H9 (cell line): ENCODE data around the gene WDR70. TPM values are rescaled to one million over a fixed set of nuclear protein-coding genes. Genes with fewer than 3 reads are reported as not detected.

Source experiments
- DNase-seq: peaks from one replicate; pipeline ENCODE4 v3.0.0-alpha.2; 2017
- H2AFZ ChIP-seq: one replicate; pipeline ENCODE4 v1.6.1; 2013; ENCODE audit warnings: mild to moderate bottlenecking, low read length, control low read depth, moderate library complexity
- H2AK5ac ChIP-seq: 2 replicates; pipeline ENCODE4 v1.6.1; 2013; ENCODE audit warnings: low read length, control low read depth, mixed read lengths; ENCODE audit not compliant: insufficient read length
- H2BK120ac ChIP-seq: one replicate; pipeline ENCODE4 v1.6.1; 2013; ENCODE audit warnings: low read depth, mild to moderate bottlenecking, low read length, control low read depth, inconsistent platforms; ENCODE audit not compliant: poor library complexity, severe bottlenecking
- H2BK12ac ChIP-seq: 2 replicates; pipeline ENCODE4 v1.6.1; 2013; ENCODE audit warnings: low read length, control low read depth, mixed read lengths, low read depth; ENCODE audit not compliant: insufficient read length
- H2BK15ac ChIP-seq: 2 replicates; pipeline ENCODE4 v1.6.1; 2013; ENCODE audit warnings: low read depth, low read length, control low read depth
- H2BK20ac ChIP-seq: one replicate; pipeline ENCODE4 v1.6.1; 2013; ENCODE audit warnings: low read depth, mild to moderate bottlenecking, low read length, control low read depth, inconsistent platforms; ENCODE audit not compliant: poor library complexity, severe bottlenecking
- H2BK5ac ChIP-seq: 2 replicates; pipeline ENCODE4 v1.6.1; 2013; ENCODE audit warnings: low read length, control low read depth, mixed read lengths; ENCODE audit not compliant: insufficient read length
- H3K14ac ChIP-seq: 2 replicates; pipeline ENCODE4 v1.6.1; 2013; ENCODE audit warnings: low read length, control low read depth; ENCODE audit not compliant: insufficient read depth
- H3K18ac ChIP-seq: 2 replicates; pipeline ENCODE4 v1.6.1; 2013; ENCODE audit warnings: low read depth, mild to moderate bottlenecking, mixed read lengths, low read length, control low read depth; ENCODE audit not compliant: insufficient read length
- H3K23ac ChIP-seq: 2 replicates; pipeline ENCODE4 v1.6.1; 2013; ENCODE audit warnings: low read length, control low read depth, mixed read lengths, low read depth; ENCODE audit not compliant: insufficient read length
- H3K23me2 ChIP-seq: 2 replicates; pipeline ENCODE4 v1.6.1; 2013; ENCODE audit warnings: low read depth, mild to moderate bottlenecking, mixed read lengths, low read length, control low read depth; ENCODE audit not compliant: insufficient read length, poor library complexity, severe bottlenecking
- H3K27ac ChIP-seq: 2 replicates; pipeline ENCODE4 v1.5.1; 2013; ENCODE audit warnings: low read length, control low read depth, mixed read lengths, low read depth; ENCODE audit not compliant: insufficient read length
- H3K27me3 ChIP-seq: 2 replicates; pipeline ENCODE4 v1.6.1; 2013; ENCODE audit warnings: low read length, control low read depth, inconsistent platforms; ENCODE audit not compliant: insufficient read depth
- H3K4ac ChIP-seq: 2 replicates; pipeline ENCODE4 v1.6.1; 2013; ENCODE audit warnings: low read depth, mild to moderate bottlenecking, control low read depth, inconsistent platforms, low read length, moderate library complexity
- H3K4me1 ChIP-seq: 2 replicates; pipeline ENCODE4 v1.6.1; 2013; ENCODE audit warnings: low read length, control low read depth, inconsistent platforms; ENCODE audit not compliant: insufficient read depth
- H3K4me2 ChIP-seq: 2 replicates; pipeline ENCODE4 v1.6.1; 2013; ENCODE audit warnings: low read length, control low read depth, mixed read lengths; ENCODE audit not compliant: insufficient read length, insufficient read depth
- H3K56ac ChIP-seq: 2 replicates; pipeline ENCODE4 v1.6.1; 2013; ENCODE audit warnings: low read depth, mild to moderate bottlenecking, mixed read lengths, low read length, control low read depth; ENCODE audit not compliant: insufficient read length
- H3K79me1 ChIP-seq: 2 replicates; pipeline ENCODE4 v1.6.1; 2013; ENCODE audit warnings: low read depth, mild to moderate bottlenecking, moderate library complexity, low read length, control low read depth, inconsistent platforms; ENCODE audit not compliant: insufficient read depth, poor library complexity, severe bottlenecking
- H3K79me2 ChIP-seq: 2 replicates; pipeline ENCODE4 v1.6.1; 2013; ENCODE audit warnings: low read length, control low read depth, inconsistent platforms; ENCODE audit not compliant: insufficient read depth
- H3K9ac ChIP-seq: 2 replicates; pipeline ENCODE4 v1.6.1; 2013; ENCODE audit warnings: low read length, control low read depth, mixed read lengths; ENCODE audit not compliant: insufficient read length; ENCODE audit errors: extremely low read depth
- H3K9me3 ChIP-seq: one replicate; pipeline ENCODE4 v1.6.1; 2013; ENCODE audit warnings: low read depth, low read length, inconsistent platforms; ENCODE audit not compliant: control insufficient read depth
- H3T11ph ChIP-seq: one replicate; pipeline ENCODE4 v1.6.1; 2013; ENCODE audit warnings: mild to moderate bottlenecking, low read length, control low read depth, inconsistent platforms
- H4K20me1 ChIP-seq: one replicate; pipeline ENCODE4 v1.6.1; 2013; ENCODE audit not compliant: control insufficient read depth, insufficient read length, insufficient read depth
- H4K5ac ChIP-seq: 2 replicates; pipeline ENCODE4 v1.6.1; 2013; ENCODE audit warnings: low read depth, mild to moderate bottlenecking, mixed read lengths, low read length, control low read depth; ENCODE audit not compliant: insufficient read length
- H4K8ac ChIP-seq: replicated peaks from 2 replicates; pipeline ENCODE4 v1.6.1; 2013; ENCODE audit warnings: low read length, control low read depth, mixed read lengths, low read depth; ENCODE audit not compliant: insufficient read length
- H4K91ac ChIP-seq: 2 replicates; pipeline ENCODE4 v1.6.1; 2013; ENCODE audit warnings: low read depth, mild to moderate bottlenecking, moderate library complexity, mixed read lengths, low read length, control low read depth; ENCODE audit not compliant: insufficient read length
- H3K27ac Mint-ChIP-seq, 3 experiments: 2 replicates in 2 of 3; 3 replicates in 1 of 3; pipeline ENCODE4 v1.8.0; 2020 to 2021; ENCODE audit warnings: mixed read lengths in 3 of 3, mild to moderate bottlenecking in 1 of 3, moderate library complexity in 1 of 3
- H3K27me3 Mint-ChIP-seq: 2 replicates; pipeline ENCODE4 v1.8.0; 2021; ENCODE audit warnings: low read depth, mild to moderate bottlenecking, moderate library complexity, mixed read lengths
- H3K36me3 Mint-ChIP-seq, 3 experiments: 2 replicates in 2 of 3; 3 replicates in 1 of 3; pipeline ENCODE4 v1.8.0; 2020 to 2021; ENCODE audit warnings: low read depth in 3 of 3, mixed read lengths in 3 of 3; ENCODE audit not compliant: insufficient read depth in 1 of 3
- H3K4me1 Mint-ChIP-seq, 2 experiments: 2 replicates each; pipeline ENCODE4 v1.8.0; 2020; ENCODE audit warnings: mixed read lengths in 2 of 2
- H3K4me3 Mint-ChIP-seq, 2 experiments: 2 replicates in 1 of 2; 3 replicates in 1 of 2; pipeline ENCODE4 v1.8.0; 2020 to 2021; ENCODE audit warnings: mild to moderate bottlenecking in 2 of 2, mixed read lengths in 2 of 2, moderate library complexity in 1 of 2
- H3K9me3 Mint-ChIP-seq, 2 experiments: 2 replicates in 1 of 2; 3 replicates in 1 of 2; pipeline ENCODE4 v1.8.0; 2020; ENCODE audit warnings: mild to moderate bottlenecking in 2 of 2, mixed read lengths in 2 of 2, moderate library complexity in 1 of 2
- CTCF ChIP-seq: fragments of 200-600 bp; sonication (generic); conservative IDR thresholded peaks from 3 replicates; pipeline ENCODE4 v1.8.0; 2021; ENCODE audit warnings: antibody characterized with exemption, mild to moderate bottlenecking
- total RNA-seq: library from RNA; stranded (reverse); gene quantifications from 2 replicates; pipeline ENCODE4 v1.2.1, GENCODE V29; 2021

Gene WDR70
- total RNA-seq, 1 experiment from 2014 or later: 38.1 TPM

GRCh38 chr5:37694867-37695266 is 315.7 kb downstream of the WDR70 start:
- Histone ChIP-seq H4K8ac (no peak overlapping the region), H2BK12ac (no peak overlapping the region), H4K5ac (no peak overlapping the region), H3K9ac (no peak overlapping the region), H3K23ac (no peak overlapping the region), H3K27me3 (no peaks in the 10 kb centered on the region), H3K4me2 (no peak overlapping the region), H3K79me1 (no peaks in the 10 kb centered on the region), H3K18ac (no peak overlapping the region), H3K56ac (no peak overlapping the region), H3K23me2 (no peaks in the 10 kb centered on the region), H3T11ph (no peak overlapping the region), H2BK15ac (no peak overlapping the region), H4K20me1 (no peaks in the 10 kb centered on the region), H2BK20ac (no peak overlapping the region), H3K9me3 (no peaks in the 10 kb centered on the region), H2BK120ac (no peak overlapping the region), H2AK5ac (no peak overlapping the region), H3K14ac (no peak overlapping the region), H4K91ac (no peak overlapping the region), H2AFZ (no peak overlapping the region), H3K79me2 (no peaks in the 10 kb centered on the region), H2BK5ac (no peak overlapping the region), H3K27ac (no peak overlapping the region), H3K4me1 (no peaks in the 10 kb centered on the region; the same call in 1 of the 2 replicates), H3K4ac (no peak overlapping the region)
- no peak for DNase-seq
- peaks cover 4 to 11% of the 10 kb centered on the region in 2 experiments for H3K4me1 Mint-ChIP-seq
- H3K27ac Mint-ChIP-seq: no peak overlapping the region; a peak in 2 of 7 replicates
- no peak for TF ChIP-seq CTCF
- H3K27me3 Mint-ChIP-seq: no peaks in the 10 kb centered on the region
- H3K4me3 Mint-ChIP-seq: no peak overlapping the region
- peaks cover under 1 to 4% (median under 1%) of the 10 kb centered on the region in 3 experiments; a peak in 5 of 7 replicates for H3K36me3 Mint-ChIP-seq
- peaks cover 14 to 24% of the 10 kb centered on the region in 2 experiments; a peak in 4 of 5 replicates for H3K9me3 Mint-ChIP-seq
